ENCODE results near the gene RCN2.
"Not testable (repeated sequence)": the region's sequence is repeated elsewhere in the genome, so short reads cannot be mapped to it uniquely, and the experiment has no call there.

Gene RCN2

GRCh38 chr15:76932135-76932966 lies 802 bp downstream of the RCN2 start:
- no peak for DNase-seq

- no peak for DNase-seq
Observed at GRCh38 chr15:76935620-76936019, 4.1 kb downstream of the RCN2 start.

DNA sequence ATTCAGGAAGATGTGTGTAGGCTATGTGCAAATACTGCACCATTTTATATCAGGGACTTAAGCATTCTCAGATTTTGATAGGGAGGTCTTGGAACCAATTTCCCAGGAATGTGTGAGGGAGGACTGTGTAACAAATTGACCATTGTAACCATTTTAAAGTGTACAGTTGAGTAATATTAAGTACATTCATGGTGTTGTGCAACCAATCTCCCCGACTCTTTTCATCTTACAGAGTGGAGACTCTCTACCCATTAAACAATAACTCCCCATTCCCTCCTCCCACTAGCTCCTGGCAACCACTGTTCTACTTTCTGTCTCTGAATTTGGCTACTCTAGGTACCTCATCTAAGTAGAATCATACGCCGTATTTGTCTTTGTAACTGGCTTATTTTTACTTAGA lies 5.1 kb downstream of the RCN2 start:
- DNase-seq: no peak

GRCh38 chr15:76938752-76939151 lies 7.2 kb downstream of the RCN2 start:
- no peak for DNase-seq

DNA sequence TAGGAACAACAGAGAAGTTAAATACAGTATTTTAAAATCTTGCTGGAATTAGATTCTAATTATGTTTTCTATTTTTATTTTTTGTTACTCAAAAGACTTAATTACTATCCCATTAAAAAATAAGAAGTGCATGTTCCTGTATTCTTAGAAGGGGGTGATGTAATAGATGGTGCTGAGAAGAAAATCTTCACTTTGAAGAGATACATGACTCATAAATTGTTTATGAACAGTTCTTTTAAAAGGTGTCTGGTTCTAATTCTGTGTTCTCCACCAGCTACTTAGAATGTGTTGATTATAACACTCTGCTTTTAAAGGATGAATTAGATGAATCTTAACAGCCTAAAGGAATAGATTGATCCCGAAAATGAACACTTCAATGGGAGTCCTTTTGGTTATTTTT lies 8.2 kb downstream of the RCN2 start:
- DNase-seq: no peak

DNA sequence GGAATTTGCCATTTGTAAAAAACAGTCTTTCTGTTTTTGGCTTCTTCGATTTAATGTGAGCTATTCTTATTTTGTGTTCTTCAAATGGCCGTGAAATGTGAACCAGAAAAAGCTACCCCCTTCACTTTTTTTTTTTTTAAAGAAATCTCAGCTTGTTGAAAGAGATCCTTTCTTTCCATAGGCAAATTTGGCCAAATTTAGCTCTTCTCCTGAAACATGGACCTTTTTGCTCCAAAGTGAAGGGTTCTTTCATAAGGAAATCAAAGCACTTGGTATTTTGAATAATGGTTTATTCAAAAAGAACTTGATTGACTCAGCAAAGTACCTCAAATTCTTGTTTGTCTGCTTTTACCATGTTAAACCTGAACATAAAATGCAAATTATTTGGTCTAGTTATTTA lies 10.1 kb downstream of the RCN2 start:
- no peak for DNase-seq

GRCh38 chr15:76942331-76942730 lies 10.8 kb downstream of the RCN2 start:
- no peak for DNase-seq

DNA sequence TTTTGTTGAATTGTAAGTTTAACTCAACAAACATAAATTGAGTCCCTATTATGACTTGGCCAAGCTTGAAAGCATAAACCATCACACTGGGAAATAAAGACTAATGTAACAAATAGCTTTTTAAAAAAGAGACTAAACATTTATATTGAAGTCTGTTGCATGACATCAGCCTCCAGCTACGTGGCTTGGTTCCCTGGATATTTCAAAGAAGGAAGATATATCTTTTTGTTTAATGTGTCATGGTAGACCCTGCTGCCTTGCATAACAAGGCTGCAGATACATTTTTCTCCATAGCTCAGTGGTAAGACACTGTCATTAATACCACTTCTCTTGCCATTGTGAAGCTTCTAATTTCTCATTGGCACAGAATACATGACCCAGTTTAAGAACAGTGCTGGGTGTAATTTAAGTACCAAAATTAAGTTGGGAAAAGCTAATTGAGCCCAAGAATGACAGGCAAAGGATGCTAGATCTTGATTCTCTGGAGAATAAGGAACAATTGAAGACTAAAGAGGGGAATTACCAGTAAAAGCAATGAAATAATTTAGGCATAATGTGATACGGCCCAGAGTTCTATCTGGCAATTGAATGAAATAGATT lies 14.0 kb downstream of the RCN2 start:
- DNase-seq: no peak

DNA sequence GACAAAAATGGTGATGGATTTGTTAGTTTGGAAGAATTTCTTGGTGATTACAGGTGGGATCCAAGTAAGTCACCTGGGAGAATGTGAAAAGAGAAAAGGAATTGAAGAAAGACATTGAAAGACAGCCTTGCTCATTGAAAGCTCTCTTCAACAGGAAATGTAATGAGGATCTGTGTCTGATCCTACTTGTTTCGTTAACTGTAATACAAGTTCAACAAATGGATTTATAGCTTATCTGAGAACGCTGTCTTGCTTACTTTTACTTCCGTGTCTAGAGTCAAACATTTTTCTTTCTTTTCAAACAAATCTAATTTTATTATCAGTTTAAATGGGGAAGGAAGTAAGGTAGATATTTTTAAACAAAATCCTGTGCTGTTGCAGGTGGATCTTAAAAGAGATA lies 15.9 kb downstream of the RCN2 start:
- DNase-seq: no peak

DNA sequence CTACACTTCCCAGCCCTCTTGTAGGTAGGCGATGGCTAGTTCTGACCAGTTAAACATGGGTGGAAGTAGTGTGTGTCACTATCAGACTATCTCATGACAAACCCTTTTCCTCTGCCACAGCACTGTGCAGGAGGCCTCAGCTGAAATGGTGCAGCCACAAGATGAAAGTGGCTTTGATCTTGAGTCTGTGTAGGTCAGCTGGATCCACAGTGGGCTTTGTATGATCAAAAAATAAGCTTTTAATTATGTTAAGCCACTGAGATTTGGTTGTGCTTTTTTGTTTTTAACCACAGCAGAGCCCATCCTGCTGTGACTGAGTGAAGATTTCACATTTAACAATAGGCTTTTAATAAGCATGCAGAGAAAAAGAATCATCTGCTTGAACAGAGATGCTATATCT lies 19.7 kb downstream of the RCN2 start:
- DNase-seq: no peak

DNA sequence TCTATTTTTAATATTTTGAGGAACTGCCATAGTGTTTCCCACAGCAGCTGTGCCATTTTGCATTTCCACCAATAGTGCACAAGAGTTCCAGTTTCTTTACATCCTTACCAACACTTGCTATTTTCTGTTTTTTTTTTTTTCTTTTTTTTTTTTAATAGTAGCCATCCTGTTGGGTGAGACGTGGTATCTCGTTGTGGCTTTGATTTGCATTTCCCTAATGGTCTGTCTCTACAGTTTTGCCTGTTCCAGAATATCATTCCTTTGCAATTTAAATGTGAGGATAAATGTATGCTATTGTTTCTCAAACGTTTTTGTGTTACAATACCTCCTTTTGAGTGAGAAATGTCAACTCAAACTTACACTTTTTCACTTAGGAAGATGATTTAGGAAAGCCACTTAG lies 22.4 kb downstream of the RCN2 start:
- no peak for DNase-seq

GRCh38 chr15:76954744-76955143 lies 23.2 kb downstream of the RCN2 start:
- no peak for DNase-seq

GRCh38 chr15:76961268-76962011 lies 29.9 kb downstream of the RCN2 start:
- no peak for DNase-seq

DNA sequence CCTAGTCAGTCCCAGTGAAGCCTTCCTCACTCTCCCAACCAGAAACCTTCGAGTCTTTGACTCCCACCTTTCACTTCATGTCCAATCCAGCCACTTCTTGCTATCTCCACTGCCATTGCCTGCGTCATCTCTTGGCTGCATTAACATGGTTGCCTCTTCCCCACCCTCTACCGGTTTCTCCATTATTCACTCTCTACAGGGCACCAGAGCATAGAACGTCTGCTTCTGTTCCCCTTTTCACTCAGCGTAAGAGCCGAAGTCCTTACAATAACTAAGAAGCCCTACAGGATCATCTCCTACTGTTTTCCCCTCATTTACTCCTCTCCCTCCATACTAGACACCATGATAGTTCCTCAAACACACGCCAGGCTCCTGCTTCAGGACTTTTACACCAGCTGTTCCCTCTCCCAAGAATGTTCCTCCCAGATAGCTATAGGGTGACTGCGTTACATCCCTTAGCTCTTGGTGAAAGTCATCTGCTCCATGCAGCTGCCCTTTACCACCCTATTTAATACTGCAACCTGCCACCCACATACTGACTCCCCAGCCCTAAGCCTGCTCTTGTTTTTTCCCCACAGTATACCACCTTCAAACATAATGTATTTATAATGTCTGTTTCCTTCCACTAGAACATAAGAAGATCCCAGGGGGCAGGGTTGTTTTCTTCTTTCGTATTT lies 30.9 kb downstream of the RCN2 start:
- no peak for DNase-seq

- no peak for DNase-seq
Observed at GRCh38 chr15:76963596-76963995, 32.0 kb downstream of the RCN2 start.

DNA sequence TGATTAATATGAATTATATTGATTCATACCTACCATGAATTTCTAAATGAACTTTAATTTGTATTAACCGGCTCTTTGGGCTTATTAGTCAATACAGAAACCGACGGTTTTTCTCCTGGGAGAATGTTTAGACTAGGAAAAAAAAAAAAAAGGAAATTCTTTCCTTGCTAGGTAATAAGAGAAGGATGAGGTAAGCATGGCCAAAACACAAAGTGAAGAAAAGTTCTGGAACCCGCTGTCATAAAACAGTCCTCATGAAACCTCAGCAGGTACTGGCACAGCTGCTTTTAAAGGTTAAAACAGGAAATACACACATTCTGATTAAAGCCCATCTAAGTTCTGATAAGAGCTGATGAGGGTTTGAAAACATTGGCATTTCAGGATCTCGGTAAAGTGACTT lies 32.6 kb downstream of the RCN2 start:
- DNase-seq: no peak

- DNase-seq: not testable (repeated sequence)
Observed at GRCh38 chr15:76966051-76966450, 34.5 kb downstream of the RCN2 start.

DNA sequence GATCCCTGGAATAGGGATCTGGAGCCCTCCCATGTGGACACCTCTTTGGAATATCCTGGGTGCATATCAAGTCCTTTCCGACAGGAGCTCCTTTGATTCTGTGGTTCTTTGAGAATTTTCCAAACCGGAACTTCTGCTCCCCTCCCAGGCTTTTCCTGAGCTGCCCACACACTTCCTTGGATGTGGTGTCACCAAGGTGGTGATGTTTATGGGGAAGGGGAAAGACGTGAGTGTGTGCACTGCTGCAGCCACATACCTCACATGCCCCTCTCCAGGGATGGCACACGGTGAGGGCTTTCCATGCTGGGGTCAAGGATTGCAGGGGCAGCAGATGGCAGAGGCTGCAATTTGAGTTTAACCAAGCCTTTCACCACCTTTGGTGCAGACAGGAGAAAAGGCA lies 35.5 kb downstream of the RCN2 start:
- no peak for DNase-seq

- no peak for DNase-seq
Observed at GRCh38 chr15:76968306-76968705, 36.8 kb downstream of the RCN2 start.

- DNase-seq: no peak
Observed at GRCh38 chr15:76972389-76973361, 41.1 kb downstream of the RCN2 start.

DNA sequence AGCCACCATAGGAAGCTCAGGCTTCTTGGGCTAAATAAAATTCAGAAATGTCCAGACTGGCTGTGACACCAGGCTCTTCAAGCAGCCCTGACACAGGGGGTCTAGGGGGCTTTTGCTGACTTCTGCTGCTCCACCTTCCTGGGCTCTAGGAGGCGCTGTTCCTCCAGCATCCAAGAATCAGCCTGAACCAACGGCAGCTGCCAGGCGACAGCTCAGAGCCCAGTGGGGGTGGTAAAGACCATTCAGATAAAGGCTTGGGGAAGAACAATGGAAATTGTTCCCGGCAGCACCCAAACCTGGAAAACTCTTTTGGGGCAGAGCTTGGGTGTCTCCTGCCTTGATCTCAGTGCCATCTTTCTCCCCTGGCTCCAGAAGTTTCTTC lies 41.8 kb downstream of the RCN2 start:
- DNase-seq: peak in 2 of 4 experiments; percentile 13 to 32

DNA sequence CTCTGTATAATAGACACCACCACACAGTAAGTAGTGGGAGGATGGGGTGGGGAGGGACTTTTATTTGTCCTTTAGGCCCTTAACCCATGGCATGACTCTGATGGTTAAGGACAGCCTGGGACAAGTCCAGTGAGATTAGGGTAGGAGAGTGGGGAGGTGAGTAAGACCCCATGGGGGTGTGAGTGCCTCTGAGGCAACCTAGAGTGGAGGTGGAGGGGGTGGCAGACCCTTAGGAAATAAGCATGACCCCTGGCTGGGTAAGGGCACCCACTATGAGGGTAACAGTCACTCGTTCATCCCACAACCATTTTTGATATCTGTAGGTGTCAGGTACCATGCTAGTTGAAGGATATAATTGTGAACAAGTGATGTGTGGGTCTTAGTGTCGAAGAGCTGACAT lies 42.4 kb downstream of the RCN2 start:
- no peak for DNase-seq
